HG03558 (cell line): ENCODE results near the gene CD151.

Experiments used
- ATAC-seq: cut with Tn5 transposase; IDR thresholded peaks from one replicate; pipeline ENCODE4 v1.9.1; 2021; ENCODE audit warnings: moderate number of reproducible peaks; ENCODE audit not compliant: unreplicated experiment; ENCODE audit errors: extremely low read depth

The CD151 gene

DNA sequence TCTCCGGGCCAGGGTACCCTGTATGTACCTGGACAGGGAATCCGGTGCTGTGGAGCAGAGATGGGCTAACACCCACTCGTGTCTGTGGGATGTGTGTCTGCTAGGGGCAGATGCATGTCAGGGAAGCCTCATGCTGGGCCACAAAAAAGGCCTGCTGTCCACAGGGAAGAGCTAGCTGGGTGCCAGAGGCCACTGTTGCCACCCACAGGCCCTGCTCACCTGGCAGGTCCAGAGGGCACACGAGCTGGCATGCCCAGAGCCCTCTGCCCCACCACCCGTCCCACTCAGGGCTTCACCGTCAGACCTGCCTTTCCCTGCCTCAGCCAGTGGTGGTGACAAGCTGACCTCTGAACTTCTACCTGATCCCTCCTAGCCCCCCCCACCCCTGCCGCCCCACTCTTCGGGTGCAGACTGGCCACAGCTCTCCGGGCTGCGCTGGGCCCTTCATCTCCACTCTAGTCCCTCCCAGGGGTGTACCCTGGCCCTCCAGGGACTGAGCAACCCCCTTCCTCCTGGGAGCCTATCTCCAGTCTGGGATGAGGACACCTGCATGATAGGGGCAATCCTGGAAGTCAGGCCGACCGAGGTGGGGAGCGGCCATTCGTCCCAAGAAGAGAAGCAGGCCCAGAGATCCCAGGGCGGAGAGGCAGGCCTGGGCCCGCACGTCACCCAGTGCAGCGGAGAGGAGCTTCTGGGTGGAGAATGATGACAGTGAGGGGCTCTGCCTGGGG is 36.0 kb upstream of the CD151 start:
- no peak for ATAC-seq

DNA sequence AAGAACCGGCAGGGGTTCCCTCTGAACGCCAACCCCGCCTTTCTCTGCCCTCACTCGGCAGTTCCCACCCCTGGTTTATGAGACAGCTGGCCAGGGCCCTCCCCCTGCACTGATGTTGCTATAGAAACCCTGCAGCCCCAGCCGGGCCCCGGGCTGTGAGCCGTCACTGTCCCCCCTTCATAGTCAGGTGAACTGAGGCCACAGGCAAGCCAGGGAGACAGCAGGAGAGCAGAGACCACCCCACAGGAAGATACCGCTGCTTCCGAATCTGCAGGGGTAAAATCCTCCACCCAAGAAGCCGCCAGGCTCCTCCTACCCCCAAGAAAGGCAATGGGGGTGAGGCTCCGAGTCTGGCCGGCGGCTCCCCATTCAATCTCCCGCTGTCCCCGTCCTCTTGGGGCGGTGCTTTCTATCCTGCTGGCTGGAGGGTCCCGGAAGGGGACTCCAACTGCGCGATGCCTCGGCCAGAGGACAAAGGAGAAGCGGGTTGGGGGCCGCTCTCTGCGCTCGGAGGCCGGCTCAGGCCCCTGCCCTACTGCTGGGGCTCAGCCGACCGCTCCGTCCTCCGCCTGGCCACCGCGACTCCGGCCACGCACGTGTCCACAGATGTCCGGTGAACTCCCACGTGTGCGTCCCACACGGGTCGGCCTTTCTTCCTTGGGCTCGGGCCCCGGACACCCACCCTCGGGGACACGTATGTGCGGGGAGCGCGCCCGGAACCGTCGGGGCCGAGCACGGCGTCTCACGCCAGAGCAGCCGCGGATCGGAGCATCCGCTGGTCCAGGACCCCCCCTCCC is 35.3 kb upstream of the CD151 start:
- ATAC-seq: peak; percentile 6

DNA sequence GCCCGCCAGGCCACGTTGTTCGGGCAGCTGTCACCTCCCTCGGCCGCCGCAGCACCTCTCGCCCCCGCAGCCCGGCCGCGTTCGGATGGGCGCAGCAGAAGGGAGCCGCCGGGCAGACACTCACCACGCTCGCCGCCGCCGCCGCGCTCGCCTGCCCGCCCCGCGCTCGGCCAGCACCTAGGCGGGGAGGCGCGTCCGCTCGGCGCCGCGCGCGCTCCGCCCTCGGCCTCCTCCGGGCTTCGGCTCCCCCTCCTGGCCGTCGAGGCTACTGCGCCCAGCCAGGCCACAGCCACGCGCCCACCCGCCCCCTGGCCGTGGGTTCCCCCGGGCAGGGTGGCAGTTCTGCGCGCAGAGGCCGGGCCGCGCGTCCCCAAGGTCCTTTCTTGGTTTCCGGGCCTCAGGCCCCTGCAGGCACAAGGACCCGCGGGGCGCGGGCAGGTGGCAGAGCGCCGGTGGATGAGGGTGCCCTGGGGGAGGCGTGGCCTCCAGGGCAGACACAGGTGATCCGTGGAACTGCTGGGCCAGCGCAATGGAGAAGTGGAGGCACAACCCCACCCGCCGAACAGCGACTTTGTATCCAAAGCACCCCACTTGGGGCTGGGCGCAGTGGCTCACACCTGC is 34.5 kb upstream of the CD151 start, which contains the start of gene SLC25A22:
TSS of gene SLC25A22 (minus strand) at position 189 of the 621 bp plus-strand sequence. CDS start 3,275 bp downstream, outside the sequence.
- ATAC-seq: peak; percentile 37

DNA sequence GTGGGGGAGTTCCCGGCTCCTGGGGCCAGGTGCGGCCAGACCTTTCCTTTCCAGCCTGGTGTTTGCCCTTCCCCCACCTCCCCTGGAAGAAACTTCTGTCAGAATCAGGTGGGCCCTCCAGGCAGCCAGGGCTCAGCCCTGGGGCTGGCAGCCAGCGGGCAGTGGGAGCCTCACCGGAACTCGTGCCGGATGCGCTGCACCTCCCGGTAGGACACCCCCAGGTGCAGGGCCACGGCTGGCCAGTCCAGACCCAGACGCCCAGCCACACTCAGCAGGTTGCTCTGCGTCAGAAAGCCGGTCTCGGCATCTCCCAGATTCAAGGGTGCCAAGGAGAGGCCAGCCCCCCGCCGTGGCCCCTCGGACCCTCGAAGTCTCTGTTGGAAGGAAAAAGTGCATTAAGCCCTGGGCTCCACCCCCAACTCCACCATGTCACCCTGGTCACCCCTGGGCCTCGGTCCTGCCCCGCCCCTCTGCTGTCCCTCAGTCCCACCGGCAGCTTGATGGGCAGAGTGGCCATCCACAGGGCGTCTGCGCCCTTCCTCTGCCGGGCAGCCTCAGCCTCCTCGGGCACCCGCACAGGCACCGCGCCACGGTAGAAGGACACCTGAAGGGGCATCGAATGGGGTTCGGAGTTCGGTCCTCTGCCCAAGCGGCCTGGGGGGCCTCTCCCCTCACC is 33.0 kb upstream of the CD151 start:
- ATAC-seq: no peak

DNA sequence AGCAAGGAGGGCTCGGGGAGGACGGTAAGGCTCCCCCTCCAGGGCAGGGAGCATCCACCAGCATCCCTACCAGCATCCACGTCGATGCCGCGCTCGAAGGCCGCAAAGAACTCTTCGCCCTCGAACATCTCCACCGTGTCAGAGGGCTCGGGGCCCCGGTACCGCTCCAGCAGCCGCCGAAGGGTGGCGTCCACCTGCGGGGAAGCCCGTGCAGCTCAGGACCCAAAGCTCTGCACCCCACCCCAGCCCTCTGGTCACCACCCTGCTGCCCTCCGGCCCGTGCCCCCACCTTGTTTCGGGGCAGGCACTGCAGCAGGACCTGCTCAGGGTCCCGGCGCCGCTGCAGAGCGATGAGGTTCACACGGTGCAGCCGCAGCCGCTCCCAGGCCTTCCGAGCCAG is 32.3 kb upstream of the CD151 start:
- no peak for ATAC-seq

DNA sequence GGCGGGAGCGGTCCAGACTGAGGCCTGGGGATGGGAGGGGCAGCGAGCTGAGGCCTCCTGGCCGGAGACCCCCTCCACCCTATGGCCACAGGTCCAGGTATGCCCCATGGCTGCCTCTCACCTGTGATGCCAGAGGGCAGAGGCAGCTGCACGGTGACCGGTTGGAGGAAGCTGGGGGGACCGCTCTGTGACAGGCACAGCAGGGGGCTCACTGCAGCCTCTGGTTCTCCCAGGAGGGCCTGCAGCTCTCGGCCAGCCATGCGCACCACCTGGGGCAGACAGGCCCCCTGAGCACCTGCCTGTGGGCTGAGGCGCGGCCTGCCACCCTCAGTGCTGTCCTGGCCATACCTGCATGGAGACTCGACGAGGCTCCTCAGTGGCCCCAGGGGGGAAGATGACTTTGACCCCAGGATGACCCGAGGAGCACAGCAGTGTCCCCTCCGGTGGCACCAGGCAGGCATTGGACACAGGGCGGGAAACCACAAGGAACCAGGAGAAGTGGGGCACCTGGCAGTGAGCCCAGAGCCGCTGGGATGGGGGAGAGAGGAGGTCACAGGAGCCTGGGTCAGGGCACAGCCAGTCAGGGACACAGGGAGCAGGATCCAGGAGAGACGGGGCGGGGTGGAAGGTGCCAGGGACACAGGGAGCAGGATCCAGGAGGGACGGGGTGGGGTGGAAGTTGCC is 31.5 kb upstream of the CD151 start:
- no peak for ATAC-seq

DNA sequence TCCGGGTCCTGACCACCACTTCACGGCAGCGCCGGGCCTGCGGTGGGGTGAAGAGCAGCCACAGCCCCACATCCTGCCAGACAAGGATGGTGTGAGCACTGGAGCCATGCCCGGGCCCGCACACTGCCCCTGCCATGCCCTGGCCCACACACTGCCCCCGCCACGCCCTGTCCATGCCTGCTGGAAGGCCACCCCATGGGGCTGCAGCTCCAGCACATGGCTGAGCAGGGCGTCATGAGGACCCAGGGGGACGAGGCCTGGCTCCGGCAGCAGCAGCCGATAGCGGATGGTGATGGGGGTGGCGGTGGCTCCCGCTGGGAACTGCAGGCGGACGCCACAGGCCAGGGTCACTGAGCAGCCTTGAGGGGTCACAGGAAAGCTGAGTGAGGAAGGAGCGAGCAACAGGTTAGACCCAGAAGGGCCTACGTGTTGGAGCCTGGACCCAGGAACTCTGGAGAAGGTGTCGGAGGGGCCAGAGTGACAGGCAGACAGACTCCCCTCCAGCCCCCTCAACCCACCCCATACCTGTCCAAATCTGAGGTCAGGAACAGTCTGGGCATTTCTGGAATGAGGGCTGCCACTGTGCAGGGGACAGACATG is 30.6 kb upstream of the CD151 start:
- no peak for ATAC-seq

DNA sequence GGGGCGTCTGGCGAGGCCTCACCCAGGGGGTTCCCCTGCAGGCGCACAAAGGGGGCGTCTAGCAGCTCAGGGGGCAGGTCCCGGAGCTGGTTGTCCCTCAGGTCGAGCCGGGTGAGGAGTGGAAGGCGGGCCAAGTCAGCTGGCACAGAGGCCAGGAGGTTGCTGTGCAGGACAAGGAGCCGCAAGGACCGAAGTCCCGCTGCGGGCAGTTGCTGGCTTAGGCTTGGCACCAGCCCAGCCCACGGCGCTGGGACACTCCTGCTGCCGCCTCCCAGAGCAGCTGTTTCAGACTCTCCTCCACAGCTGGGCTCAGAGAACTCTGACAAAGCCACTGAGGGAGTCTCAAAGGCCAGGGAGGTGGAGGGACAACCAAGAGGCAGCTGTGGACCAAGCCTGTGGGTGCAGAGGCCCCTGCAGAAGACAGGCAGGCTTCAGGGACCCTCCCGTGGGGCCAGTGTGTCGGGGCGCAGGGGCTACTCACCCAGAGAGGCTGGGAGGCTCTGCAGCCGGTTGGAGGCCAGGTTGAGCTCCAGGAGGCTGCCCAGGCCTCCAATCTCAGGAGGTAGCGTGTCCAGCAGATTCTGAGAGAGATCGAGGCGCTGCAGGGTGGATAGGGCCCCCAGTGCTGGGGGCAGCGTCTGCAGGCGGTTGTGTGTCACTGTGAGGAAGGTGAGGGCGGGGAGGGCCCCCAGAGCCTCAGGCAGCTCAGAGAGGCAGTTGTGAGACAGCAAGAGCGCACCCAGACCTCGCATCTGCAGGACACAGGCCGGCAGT is 29.9 kb upstream of the CD151 start:
- no peak for ATAC-seq

DNA sequence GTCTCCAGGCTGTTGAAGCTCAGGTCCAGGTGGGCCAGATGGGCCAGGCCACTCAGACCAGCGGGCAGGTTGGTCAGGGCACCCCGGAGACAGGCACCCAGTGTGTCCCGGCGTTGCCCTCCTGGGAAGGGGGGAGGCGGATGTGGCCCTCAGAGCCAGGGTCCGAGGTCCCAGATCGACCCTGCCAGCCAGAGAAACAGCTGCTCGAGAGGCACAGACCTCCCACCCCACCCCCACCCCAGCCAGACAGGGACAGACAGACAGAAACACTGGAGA is 29.3 kb upstream of the CD151 start:
- no peak for ATAC-seq

DNA sequence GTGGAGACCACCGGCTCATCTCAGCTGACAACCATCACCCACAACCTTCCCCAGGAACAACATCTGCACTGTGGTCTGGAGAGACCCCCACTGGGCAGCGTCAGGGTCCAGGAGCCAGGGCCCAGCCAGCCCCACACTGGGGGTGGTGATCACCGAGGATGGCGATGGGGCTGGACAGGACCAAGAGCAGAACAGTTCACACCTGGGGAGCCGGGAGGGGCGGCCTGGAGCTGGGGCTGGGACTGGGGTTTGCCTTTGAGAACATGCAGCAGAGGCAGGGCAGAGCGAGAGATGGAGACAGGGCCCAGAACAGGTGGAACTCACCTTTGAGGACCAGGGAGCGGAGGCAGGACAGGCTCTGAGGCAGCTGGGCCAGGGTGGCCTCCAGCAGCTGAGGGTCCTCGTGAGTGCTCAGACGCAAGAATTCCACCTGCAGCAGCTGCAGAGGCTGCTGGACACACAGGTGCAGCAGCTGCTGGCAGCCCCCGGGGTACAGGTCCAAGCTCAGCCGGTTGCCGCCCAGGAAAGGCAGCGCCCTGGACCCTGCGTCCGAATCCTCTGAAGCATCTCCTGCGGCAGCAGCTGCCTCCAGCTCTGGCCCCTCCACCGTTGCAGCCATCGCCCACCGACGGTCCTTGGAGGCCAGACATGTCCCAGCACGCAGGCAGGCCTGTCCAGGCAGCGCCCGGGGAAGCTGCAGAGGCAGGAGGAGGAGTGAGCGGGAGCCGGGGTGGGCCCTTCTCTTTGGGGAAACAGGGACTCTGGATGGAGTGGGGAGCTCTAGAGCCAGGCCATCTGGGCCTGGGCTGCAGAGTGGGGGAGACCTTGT is 28.8 kb upstream of the CD151 start:
- no peak for ATAC-seq

DNA sequence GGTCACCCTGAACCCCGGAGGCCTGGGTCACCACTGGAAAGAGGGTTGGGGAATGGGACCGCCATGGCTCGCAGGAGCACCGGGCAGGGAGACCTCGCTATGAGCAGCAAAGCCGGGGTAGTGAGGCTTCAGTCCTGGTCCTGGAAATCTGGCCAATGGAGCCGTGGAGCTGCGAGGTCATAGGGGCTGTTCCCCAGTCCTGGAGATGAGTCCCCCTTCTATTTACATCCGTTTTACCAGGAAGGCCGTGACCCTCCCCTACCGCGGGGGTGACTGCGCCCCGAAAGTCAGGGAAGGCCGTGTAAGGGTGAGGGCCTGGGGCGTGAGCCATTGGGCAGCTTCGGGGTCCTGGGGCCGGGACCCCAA is 28.2 kb upstream of the CD151 start:
- no peak for ATAC-seq

DNA sequence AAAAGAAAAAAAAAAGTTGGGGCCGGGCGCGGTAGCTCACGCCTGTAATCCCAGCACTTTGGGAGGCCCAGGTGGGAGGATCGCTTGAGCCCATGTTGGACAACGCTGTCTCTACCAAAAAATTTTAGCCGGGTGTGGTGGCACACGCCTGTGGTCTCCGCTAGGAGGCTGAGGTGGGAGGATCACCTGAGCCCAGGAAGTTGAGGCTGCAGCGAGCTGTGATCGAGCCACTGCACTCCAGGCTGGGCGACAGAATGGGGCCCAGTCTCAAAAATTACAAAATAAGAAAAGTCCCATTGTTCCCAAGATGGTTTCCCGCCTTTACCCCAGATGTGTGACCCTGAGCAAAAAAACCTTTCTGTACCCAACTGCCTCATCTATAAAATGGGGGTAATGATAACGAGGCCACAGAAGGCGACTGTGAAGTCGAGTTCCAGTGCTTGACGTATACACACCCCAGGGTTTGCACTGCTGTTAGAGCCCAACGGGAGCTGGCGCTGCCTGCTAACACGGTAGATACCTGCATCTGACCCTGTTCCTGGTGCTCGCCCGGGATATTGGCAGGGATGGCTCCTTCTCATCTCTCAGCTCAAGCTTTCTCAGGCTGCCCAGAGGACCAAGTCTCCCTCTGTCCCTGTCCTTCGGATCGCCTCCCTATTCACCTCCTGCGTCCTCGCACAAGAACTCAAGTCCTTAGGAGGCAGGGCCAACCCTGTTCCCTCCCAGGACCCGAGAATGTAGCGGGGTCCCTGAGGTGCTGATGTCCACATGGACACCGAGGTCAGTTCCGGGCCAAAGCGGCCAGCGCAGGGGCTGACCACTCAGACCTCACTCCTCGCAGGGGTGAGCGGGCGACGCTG is 24.1 kb upstream of the CD151 start:
- ATAC-seq: no peak

DNA sequence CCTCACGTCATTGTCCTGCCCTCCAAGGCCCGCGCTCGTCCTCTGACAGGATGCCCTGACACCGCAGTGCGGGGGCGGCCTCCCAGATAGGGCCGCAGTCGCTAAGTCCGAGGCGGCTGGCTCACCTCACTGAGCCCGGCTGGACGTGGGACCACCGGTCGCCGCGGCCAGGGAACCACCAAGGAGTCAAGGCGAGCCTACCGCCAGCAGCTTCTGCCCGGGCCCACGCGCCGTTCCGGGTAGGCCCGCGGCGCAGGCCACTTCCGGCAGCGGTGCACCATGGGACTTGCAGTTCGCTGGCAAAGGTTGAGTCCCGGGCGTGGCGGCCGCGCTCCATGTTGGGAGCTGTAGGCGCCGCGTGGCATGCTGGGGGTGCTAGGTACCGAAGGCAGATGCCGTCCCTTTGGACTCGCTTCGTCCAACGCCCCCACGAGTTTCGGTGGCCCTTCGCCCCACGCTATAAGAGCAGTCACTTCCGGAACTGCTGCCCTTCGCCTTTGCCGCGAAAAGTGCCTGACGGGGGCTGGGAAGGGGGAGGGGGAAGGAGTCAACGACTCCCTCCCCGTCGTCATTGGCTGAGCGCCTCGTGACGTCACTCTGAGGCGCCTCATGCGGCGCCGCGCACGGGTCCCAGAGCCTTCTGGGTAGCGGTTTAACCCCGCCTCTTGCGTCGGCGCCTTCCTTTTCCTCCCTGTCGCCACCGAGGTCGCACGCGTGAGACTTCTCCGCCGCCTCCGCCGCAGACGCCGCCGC is 23.3 kb upstream of the CD151 start, which contains the start of gene RPLP2:
TSS of gene RPLP2 (plus strand) at position 681 of the 753 bp plus-strand sequence. CDS start 268 bp downstream, outside the sequence.
- peak; percentile 37 for ATAC-seq

DNA sequence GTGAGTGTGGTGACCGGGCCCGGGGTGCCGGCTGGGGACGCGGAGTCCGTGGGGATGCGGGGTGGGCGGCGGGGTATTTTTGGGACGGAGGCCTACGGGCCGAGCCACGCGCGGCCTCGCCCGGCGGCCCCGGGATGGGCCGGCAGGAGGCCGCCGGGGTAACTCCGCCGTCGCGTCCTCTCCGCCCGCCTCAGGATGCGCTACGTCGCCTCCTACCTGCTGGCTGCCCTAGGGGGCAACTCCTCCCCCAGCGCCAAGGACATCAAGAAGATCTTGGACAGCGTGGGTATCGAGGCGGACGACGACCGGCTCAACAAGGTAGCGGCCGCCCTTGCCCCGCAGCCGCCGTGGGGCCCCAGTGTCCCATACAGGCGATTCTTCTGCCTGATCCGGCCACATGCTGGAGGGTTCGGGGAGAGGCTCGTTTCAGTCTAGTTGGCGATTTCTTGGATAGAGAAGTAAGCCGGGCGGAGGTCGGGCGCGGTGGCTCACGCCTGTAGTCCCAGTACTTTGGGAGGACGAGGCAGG is 22.6 kb upstream of the CD151 start:
- no peak for ATAC-seq

DNA sequence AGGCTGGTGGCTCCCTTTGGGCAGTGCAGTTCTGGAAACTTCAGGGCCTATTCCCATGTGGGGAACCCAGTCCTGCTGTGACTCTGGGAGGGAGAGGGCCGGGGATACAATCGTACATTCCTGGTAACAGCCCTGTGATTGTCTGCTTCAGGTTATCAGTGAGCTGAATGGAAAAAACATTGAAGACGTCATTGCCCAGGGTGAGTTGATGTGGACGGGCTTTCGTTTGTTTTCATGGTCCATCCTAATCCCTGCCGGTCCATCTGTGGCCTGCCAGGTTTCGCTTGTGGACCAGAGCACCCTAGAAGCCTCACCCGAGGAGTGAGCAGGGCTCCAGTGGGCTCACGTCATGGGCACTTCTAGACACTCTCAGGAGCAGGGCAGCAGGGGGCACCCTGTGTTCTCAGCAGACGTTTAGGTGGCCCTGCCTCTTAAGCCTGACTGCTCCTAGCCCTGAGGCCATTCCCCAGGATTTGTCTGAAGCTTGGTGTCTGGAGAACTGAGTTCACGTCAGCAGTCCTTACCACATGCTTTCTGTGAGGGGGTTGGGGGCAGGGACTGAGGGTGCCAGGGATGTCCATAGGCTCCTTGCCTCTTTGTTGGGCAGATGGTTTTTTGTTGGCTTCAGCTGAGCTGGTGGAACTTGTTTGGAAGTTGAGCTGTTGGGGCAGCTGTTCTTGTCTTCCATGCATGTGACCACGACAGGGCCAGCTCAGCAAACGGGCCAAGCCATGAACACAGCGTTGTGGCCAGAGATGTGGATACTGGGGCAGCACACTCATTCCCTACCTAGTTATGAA is 21.1 kb upstream of the CD151 start:
- no peak for ATAC-seq

DNA sequence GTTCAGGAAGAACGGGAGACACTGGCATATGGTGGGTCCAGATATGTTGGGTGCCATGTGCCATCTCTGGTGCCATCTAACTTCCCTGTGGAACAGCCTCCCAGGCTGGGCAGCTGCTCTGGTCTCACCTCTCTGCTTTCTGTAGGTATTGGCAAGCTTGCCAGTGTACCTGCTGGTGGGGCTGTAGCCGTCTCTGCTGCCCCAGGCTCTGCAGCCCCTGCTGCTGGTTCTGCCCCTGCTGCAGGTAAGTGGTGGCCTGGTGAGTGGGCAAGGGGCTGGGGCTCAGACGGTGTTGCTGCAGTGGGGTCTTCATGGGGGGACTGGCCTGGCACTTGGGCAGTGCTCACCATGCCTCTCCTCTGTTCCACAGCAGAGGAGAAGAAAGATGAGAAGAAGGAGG is 20.4 kb upstream of the CD151 start:
- no peak for ATAC-seq
